GM12878 (cell line): ENCODE results near the gene ADAMTS2. TPM values are rescaled to one million over a fixed set of nuclear protein-coding genes. Genes with fewer than 3 reads are reported as not detected.

Source experiments
- ATAC-seq: fragments of 200-7000 bp; cut with Tn5 transposase; 3 replicates; pipeline ENCODE4 v1.9.1; 2020; ENCODE audit warnings: mild to moderate bottlenecking, moderate library complexity
- BruUV-seq: library from RNA; stranded (reverse); fragments of 400-500 nt; replicated peaks from 2 replicates; lab custom pipeline; 2021; lab: Mats Ljungman, UMichigan
- CTCF ChIA-PET: fragments of 300-600 bp; sonication (Branson Sonifier 250); formaldehyde crosslinking; extraction: SDS; loops from one replicate; lab custom pipeline; 2021; ENCODE audit warnings: inconsistent platforms; lab: Yijun Ruan, JAX
- POLR2A ChIA-PET: fragments of 350-600 bp; formaldehyde crosslinking; extraction: SDS; loops from one replicate; lab custom pipeline; 2021; ENCODE audit warnings: inconsistent platforms; lab: Charles Lee
- RAD21 ChIA-PET: fragments of 300-600 bp; sonication (Branson Sonifier 250); formaldehyde crosslinking; loops from one replicate; lab custom pipeline; 2023; ENCODE audit warnings: antibody characterized with exemption; ENCODE audit not compliant: unreplicated experiment; lab: Charles Lee
- SMC1A ChIA-PET: fragments of 300-600 bp; sonication (Branson Sonifier 250); formaldehyde crosslinking; loops from one replicate; lab custom pipeline; 2023; ENCODE audit not compliant: unreplicated experiment, uncharacterized antibody; lab: Charles Lee
- DNase-seq: peaks from one replicate; pipeline ENCODE4 v3.0.0-alpha.2; 2011; ENCODE audit warnings: low read depth, low spot score
- FAIRE-seq: peaks from 3 replicates; lab custom pipeline; 2011; peaks lifted over from hg19 to GRCh38; lab: Jason Lieb, UNC
- H2AFZ ChIP-seq: 2 replicates; pipeline ENCODE4 v1.6.0; 2011; ENCODE audit warnings: low read depth, low read length, control low read depth; ENCODE audit not compliant: control insufficient read depth
- H3K27ac ChIP-seq: 2 replicates; pipeline ENCODE4 v1.5.1; 2011; ENCODE audit warnings: control low read depth; ENCODE audit not compliant: control insufficient read depth, insufficient read depth
- H3K27me3 ChIP-seq, 2 experiments: replicated peaks in 1 of 2; 2 replicates each; pipeline versions ENCODE4 v1.6.0 to v1.6.1; 2011; ENCODE audit warnings: low read length in 1 of 2; ENCODE audit not compliant: control insufficient read depth in 2 of 2, insufficient read depth in 2 of 2
- H3K36me3 ChIP-seq, 2 experiments: 2 replicates each; pipeline ENCODE4 v1.5.1; 2011; ENCODE audit warnings: low read length in 1 of 2; ENCODE audit not compliant: control insufficient read depth in 2 of 2, insufficient read depth in 2 of 2
- H3K4me1 ChIP-seq: 2 replicates; pipeline ENCODE4 v1.6.1; 2011; ENCODE audit warnings: mild to moderate bottlenecking, low read length, moderate library complexity, mixed read lengths; ENCODE audit not compliant: control insufficient read depth, insufficient read depth
- H3K4me2 ChIP-seq: 2 replicates; pipeline ENCODE4 v1.6.0; 2011; ENCODE audit warnings: control low read depth; ENCODE audit not compliant: control insufficient read depth, insufficient read depth
- H3K4me3 ChIP-seq: fragments of 200-600 bp; sonication (generic); 2 replicates; pipeline ENCODE4 v1.5.1; 2016
- H3K79me2 ChIP-seq: 2 replicates; pipeline ENCODE4 v1.6.0; 2011; ENCODE audit warnings: low read length; ENCODE audit not compliant: control insufficient read depth, insufficient read depth
- H3K9ac ChIP-seq: 2 replicates; pipeline ENCODE4 v1.8.0; 2011; ENCODE audit warnings: low read length, control low read depth, mixed read lengths; ENCODE audit not compliant: control insufficient read depth, insufficient read depth
- H3K9me3 ChIP-seq: replicated peaks from 3 replicates; pipeline ENCODE4 v1.5.1; 2011; ENCODE audit warnings: mild to moderate bottlenecking, low read length; ENCODE audit not compliant: control insufficient read depth, insufficient read depth
- H4K20me1 ChIP-seq: 2 replicates; pipeline ENCODE4 v1.6.0; 2011; ENCODE audit not compliant: control insufficient read depth, insufficient read depth
- BMI1 ChIP-seq: fragments of 450-650 bp; IDR thresholded peaks from 2 replicates; pipeline ENCODE4 v1.6.1; 2016; ENCODE audit warnings: mild to moderate bottlenecking, moderate library complexity, borderline replicate concordance
- CHD1 ChIP-seq: IDR thresholded peaks from 2 replicates; pipeline ENCODE4 v1.6.1; 2012; ENCODE audit warnings: low read depth, low read length, improper control_type of control experiment
- IRF5 ChIP-seq: fragments of 450-650 bp; IDR thresholded peaks from 2 replicates; pipeline ENCODE4 v1.6.1; 2017; ENCODE audit warnings: borderline replicate concordance
- KLF5 ChIP-seq: fragments of 450-650 bp; IDR thresholded peaks from 2 replicates; pipeline ENCODE4 v1.6.1; 2014; ENCODE audit warnings: mild to moderate bottlenecking; ENCODE audit not compliant: partially characterized antibody
- MEF2B ChIP-seq: fragments of 450-650 bp; IDR thresholded peaks from 2 replicates; pipeline ENCODE4 v1.6.1; 2018; ENCODE audit warnings: mild to moderate bottlenecking, moderate library complexity; ENCODE audit not compliant: partially characterized antibody, poor library complexity, severe bottlenecking
- NBN ChIP-seq: fragments of 450-650 bp; IDR thresholded peaks from 2 replicates; pipeline ENCODE4 v1.6.1; 2016
- NFIC ChIP-seq: IDR thresholded peaks from 2 replicates; pipeline ENCODE4 v1.6.1; 2012; ENCODE audit warnings: low read depth, mild to moderate bottlenecking, inconsistent platforms, low read length, moderate library complexity
- NR2F1 ChIP-seq: fragments of 450-650 bp; conservative IDR thresholded peaks from 2 replicates; pipeline ENCODE4 v1.6.1; 2017; ENCODE audit warnings: mild to moderate bottlenecking
- RAD51 ChIP-seq: fragments of 450-650 bp; IDR thresholded peaks from 2 replicates; pipeline ENCODE4 v1.6.1; 2016; ENCODE audit warnings: moderate library complexity, mild to moderate bottlenecking, inconsistent platforms
- RB1 ChIP-seq: fragments of 450-650 bp; formaldehyde crosslinking; IDR thresholded peaks from 2 replicates; pipeline ENCODE4 v1.6.1; 2017; ENCODE audit warnings: mild to moderate bottlenecking, borderline replicate concordance
- RBBP5 ChIP-seq: fragments of 200-600 bp; sonication (generic); conservative IDR thresholded peaks from 2 replicates; pipeline ENCODE4 v1.6.1; 2016
- SMARCA5 ChIP-seq: fragments of 450-650 bp; IDR thresholded peaks from 2 replicates; pipeline ENCODE4 v1.6.1; 2017; ENCODE audit warnings: mild to moderate bottlenecking
- SP1 ChIP-seq: IDR thresholded peaks from one replicate; pipeline ENCODE4 v1.6.1; 2011; ENCODE audit warnings: low read depth, low read length
- ZNF24 ChIP-seq: fragments of 450-650 bp; IDR thresholded peaks from 2 replicates; pipeline ENCODE4 v1.6.1; 2017; ENCODE audit warnings: antibody characterized with exemption, mild to moderate bottlenecking
- ZNF274 ChIP-seq: IDR thresholded peaks from one replicate; pipeline ENCODE4 v1.8.0; 2011; ENCODE audit not compliant: insufficient read length, insufficient read depth
- ZNF384 ChIP-seq: IDR thresholded peaks from 2 replicates; pipeline ENCODE4 v1.6.1; 2012; ENCODE audit warnings: low read depth, mild to moderate bottlenecking, low read length, improper control_type of control experiment, borderline replicate concordance
- WGBS: methylation state at CpG from one replicate; pipeline ENCODE4 v1.1.6; 2016; ENCODE audit warnings: low lambda C conversion rate; ENCODE audit not compliant: insufficient replicate concordance, insufficient coverage; ENCODE audit errors: missing lambda C conversion rate; 5-methylcytosine and 5-hydroxymethylcytosine counted together
- in situ Hi-C: fragments of 300-500 bp; cut with MboI; formaldehyde crosslinking; loops from 9 replicates; pipeline ENCODE4 v1.14.3; 2018; ENCODE audit warnings: mixed read lengths
- intact Hi-C: fragments of 100-400 bp; cut with micrococcal nuclease; formaldehyde crosslinking; loops from one replicate; pipeline ENCODE4 v1.14.2; 2022; ENCODE audit not compliant: unreplicated experiment
- polyA plus RNA-seq, 11 experiments: library from polyadenylated mRNA; depleted of rRNA in 4 of 11; unstranded in 6 of 11; stranded (reverse) in 5 of 11; fragments of >200 nt; fragmentation: Nextera tagmentation in 4 of 11; fragmentation: Illumina TruSeq in 1 of 11; extraction: Ambion mirVana in 4 of 11; extraction: Trizol in 1 of 11; gene quantifications; 1 replicate in 1 of 11; 2 replicates in 10 of 11; pipeline versions ENCODE4 v1.2.1 to v1.2.3, GENCODE V29; 2011 to 2016; ENCODE audit warnings: inconsistent platforms in 2 of 11, missing spikeins in 2 of 11, low read depth in 1 of 11
- total RNA-seq, 4 experiments: library from RNA; depleted of rRNA in 3 of 4; stranded (reverse); fragments of >200 nt in 3 of 4; fragmentation: Illumina TruSeq in 1 of 4; extraction: Trizol in 1 of 4; gene quantifications; 2 replicates each; pipeline versions ENCODE4 v1.2.1 to v1.2.3, GENCODE V29; 2013 to 2021
- TF ChIP-seq, protein P1 (sequence below): fragments of 450-650 bp; IDR thresholded peaks from 2 replicates; pipeline ENCODE4 v1.6.1; 2017; ENCODE audit warnings: low read depth, mild to moderate bottlenecking, moderate library complexity
- TF ChIP-seq, protein P2 (sequence below): fragments of 450-650 bp; conservative IDR thresholded peaks from 2 replicates; pipeline ENCODE4 v1.6.1; 2017; ENCODE audit warnings: mild to moderate bottlenecking, moderate library complexity

The ADAMTS2 gene
- total and polyA plus RNA-seq, 10 of the 15 experiments (the other 5 are each of a cell fraction or from before 2014, with no cell fraction given): 0.03 to 0.05 TPM; not detected in 8

GRCh38 chr5:179115845-179116524 lies 229.3 kb downstream of the ADAMTS2 start:
- FAIRE-seq (no peak), DNase-seq (no peak), ATAC-seq (no peak)
- Histone ChIP-seq H3K4me3 (no peak overlapping the region), H3K4me1 (no peaks in the 10 kb centered on the region), H4K20me1 (no peaks in the 10 kb centered on the region), H3K9me3 (no peaks in the 10 kb centered on the region; the same call in 2 of the 3 replicates), H3K27me3 (no peaks in the 10 kb centered on the region), H3K9ac (no peak overlapping the region), H3K36me3 (no peaks in the 10 kb centered on the region), H3K79me2 (no peaks in the 10 kb centered on the region), H2AFZ (no peak overlapping the region), H3K27ac (no peak overlapping the region), H3K4me2 (no peak overlapping the region)
- BruUV-seq: no TSS peak
- POLR2A ChIA-PET: no interaction called here
- SMC1A ChIA-PET: no interaction called here
- CTCF ChIA-PET: no interaction called here
- RAD21 ChIA-PET: no interaction called here
- 18% methylated on average over 7 of the region's 9 CpGs for WGBS
- in situ Hi-C loops: no loop called here
- intact Hi-C loops: no loop called here
- TF ChIP-seq, protein P1, sequence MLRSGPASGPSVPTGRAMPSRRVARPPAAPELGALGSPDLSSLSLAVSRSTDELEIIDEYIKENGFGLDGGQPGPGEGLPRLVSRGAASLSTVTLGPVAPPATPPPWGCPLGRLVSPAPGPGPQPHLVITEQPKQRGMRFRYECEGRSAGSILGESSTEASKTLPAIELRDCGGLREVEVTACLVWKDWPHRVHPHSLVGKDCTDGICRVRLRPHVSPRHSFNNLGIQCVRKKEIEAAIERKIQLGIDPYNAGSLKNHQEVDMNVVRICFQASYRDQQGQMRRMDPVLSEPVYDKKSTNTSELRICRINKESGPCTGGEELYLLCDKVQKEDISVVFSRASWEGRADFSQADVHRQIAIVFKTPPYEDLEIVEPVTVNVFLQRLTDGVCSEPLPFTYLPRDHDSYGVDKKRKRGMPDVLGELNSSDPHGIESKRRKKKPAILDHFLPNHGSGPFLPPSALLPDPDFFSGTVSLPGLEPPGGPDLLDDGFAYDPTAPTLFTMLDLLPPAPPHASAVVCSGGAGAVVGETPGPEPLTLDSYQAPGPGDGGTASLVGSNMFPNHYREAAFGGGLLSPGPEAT: no peak
- no peak for TF ChIP-seq ZNF24
- no peak for TF ChIP-seq NFIC
- TF ChIP-seq RBBP5: no peak
- no peak for TF ChIP-seq NBN
- no peak for TF ChIP-seq ZNF274
- no peak for TF ChIP-seq NR2F1
- no peak for TF ChIP-seq IRF5
- no peak for TF ChIP-seq ZNF384
- no peak for TF ChIP-seq RAD51
- TF ChIP-seq SP1: no peak
- no peak for TF ChIP-seq RB1
- TF ChIP-seq, protein P2, sequence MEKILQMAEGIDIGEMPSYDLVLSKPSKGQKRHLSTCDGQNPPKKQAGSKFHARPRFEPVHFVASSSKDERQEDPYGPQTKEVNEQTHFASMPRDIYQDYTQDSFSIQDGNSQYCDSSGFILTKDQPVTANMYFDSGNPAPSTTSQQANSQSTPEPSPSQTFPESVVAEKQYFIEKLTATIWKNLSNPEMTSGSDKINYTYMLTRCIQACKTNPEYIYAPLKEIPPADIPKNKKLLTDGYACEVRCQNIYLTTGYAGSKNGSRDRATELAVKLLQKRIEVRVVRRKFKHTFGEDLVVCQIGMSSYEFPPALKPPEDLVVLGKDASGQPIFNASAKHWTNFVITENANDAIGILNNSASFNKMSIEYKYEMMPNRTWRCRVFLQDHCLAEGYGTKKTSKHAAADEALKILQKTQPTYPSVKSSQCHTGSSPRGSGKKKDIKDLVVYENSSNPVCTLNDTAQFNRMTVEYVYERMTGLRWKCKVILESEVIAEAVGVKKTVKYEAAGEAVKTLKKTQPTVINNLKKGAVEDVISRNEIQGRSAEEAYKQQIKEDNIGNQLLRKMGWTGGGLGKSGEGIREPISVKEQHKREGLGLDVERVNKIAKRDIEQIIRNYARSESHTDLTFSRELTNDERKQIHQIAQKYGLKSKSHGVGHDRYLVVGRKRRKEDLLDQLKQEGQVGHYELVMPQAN: no peak
- TF ChIP-seq MEF2B: no peak
- TF ChIP-seq KLF5: no peak
- no peak for TF ChIP-seq CHD1
- TF ChIP-seq SMARCA5: no peak
- TF ChIP-seq BMI1: no peak
